AG08395 (cell line): ENCODE measurements around the gene EIF4G3.
"Not testable (repeated sequence)": the region's sequence is repeated elsewhere in the genome, so short reads cannot be mapped to it uniquely, and the experiment has no call there.

ENCODE experiments used
- DNase-seq: peaks from one replicate; pipeline ENCODE4 v3.0.0; 2012; ENCODE audit warnings: mixed read lengths, low spot score

The EIF4G3 gene

GRCh38 chr1:21149855-21150432 lies 26.8 kb downstream of the EIF4G3 start:
- DNase-seq = peak; percentile 90

GRCh38 chr1:21149430-21149854 lies 27.3 kb downstream of the EIF4G3 start:
- peak; percentile 71 for DNase-seq

- no peak for DNase-seq
Measured at GRCh38 chr1:21143752-21144151, 32.9 kb downstream of the EIF4G3 start.

- DNase-seq = no peak
Measured at GRCh38 chr1:21143138-21143537, 33.6 kb downstream of the EIF4G3 start.

GRCh38 chr1:21141030-21141429 lies 35.7 kb downstream of the EIF4G3 start:
- no peak for DNase-seq

GRCh38 chr1:21139601-21140000 lies 37.1 kb downstream of the EIF4G3 start:
- DNase-seq = no peak

- not testable (repeated sequence) for DNase-seq
Measured at GRCh38 chr1:21136344-21136743, 40.4 kb downstream of the EIF4G3 start.

- no peak for DNase-seq
Measured at GRCh38 chr1:21131200-21131599, 45.5 kb downstream of the EIF4G3 start.

GRCh38 chr1:21129407-21129806 lies 47.3 kb downstream of the EIF4G3 start:
- no peak for DNase-seq

GRCh38 chr1:21126324-21126723 lies 50.4 kb downstream of the EIF4G3 start:
- no peak for DNase-seq

GRCh38 chr1:21124846-21125245 lies 51.9 kb downstream of the EIF4G3 start:
- DNase-seq = peak; percentile 57

- no peak for DNase-seq
Measured at GRCh38 chr1:21123287-21123948, 53.3 kb downstream of the EIF4G3 start.

GRCh38 chr1:21121764-21122471 lies 54.8 kb downstream of the EIF4G3 start:
- DNase-seq = peak; percentile 11

GRCh38 chr1:21118167-21118566 lies 58.5 kb downstream of the EIF4G3 start:
- no peak for DNase-seq

GRCh38 chr1:21117597-21118001 lies 59.1 kb downstream of the EIF4G3 start:
- no peak for DNase-seq

GRCh38 chr1:21117159-21117558 lies 59.5 kb downstream of the EIF4G3 start:
- no peak for DNase-seq

- DNase-seq = no peak
Measured at GRCh38 chr1:21115098-21115760, 61.5 kb downstream of the EIF4G3 start.

GRCh38 chr1:21114431-21114830 lies 62.3 kb downstream of the EIF4G3 start:
- no peak for DNase-seq

- DNase-seq = no peak
Measured at GRCh38 chr1:21110163-21110562, 66.5 kb downstream of the EIF4G3 start.

- no peak for DNase-seq
Measured at GRCh38 chr1:21106709-21107108, 70.0 kb downstream of the EIF4G3 start.

- no peak for DNase-seq
Measured at GRCh38 chr1:21106238-21106637, 70.5 kb downstream of the EIF4G3 start.

GRCh38 chr1:21105807-21106206 lies 70.9 kb downstream of the EIF4G3 start:
- no peak for DNase-seq

- no peak for DNase-seq
Measured at GRCh38 chr1:21104683-21105082, 72.0 kb downstream of the EIF4G3 start.
